Measurements from ENCODE around the gene ZMYND19. TPM values are rescaled to one million over a fixed set of nuclear protein-coding genes. Genes with fewer than 3 reads are reported as not detected.

Gene ZMYND19
- total RNA-seq, 1 donor from 2014 or later: 34.4 TPM

GRCh38 chr9:137581361-137582285 lies 8.7 kb downstream of the ZMYND19 start:
- Mint-ChIP-seq H3K4me3 (peak overlapping the region; percentile 46), H3K27ac (no peak overlapping the region), H3K27me3 (ENCODE audit: insufficient read depth, low read depth) (peaks cover 10% of the 10 kb centered on the region), H3K36me3 (peaks cover 21% of the 10 kb centered on the region), H3K9me3 (no peaks in the 10 kb centered on the region), H3K4me1 (peaks cover 18% of the 10 kb centered on the region)
- Histone ChIP-seq H3F3A (ENCODE audit: low read depth) (peaks cover 15% of the 10 kb centered on the region), H3K9me3 (ENCODE audit: low read depth) (no peaks in the 10 kb centered on the region), H3K4me3 (no peak overlapping the region), H2AFZ (replicated peaks) (no peak overlapping the region), H3K27me3 (no peaks in the 10 kb centered on the region), H3K79me2 (ENCODE audit: low read depth) (peaks cover 19% of the 10 kb centered on the region), H3K4me2 (no peak overlapping the region), H3K27ac (no peak overlapping the region), H3K4me1 (peaks cover 16% of the 10 kb centered on the region), H3K36me3 (no peaks in the 10 kb centered on the region), H3K9ac (no peak overlapping the region), H4K20me1 (ENCODE audit: low read depth) (peaks cover 53% of the 10 kb centered on the region)
- TF ChIP-seq EZH2 (IDR thresholded peaks at IDR 0.05) (no peak), CTCF (IDR thresholded peaks at IDR 0.05) (no peak)
- DNase-seq (ENCODE audit: low spot score): no peak

GRCh38 chr9:137580954-137581322 lies 9.4 kb downstream of the ZMYND19 start:
- Histone ChIP-seq H4K20me1 (ENCODE audit: low read depth) (peaks cover 60% of the 10 kb centered on the region), H3K36me3 (no peaks in the 10 kb centered on the region)
- peaks cover 20% of the 10 kb centered on the region for H3K36me3 Mint-ChIP-seq

GRCh38 chr9:137580209-137580953 lies 9.9 kb downstream of the ZMYND19 start:
- H3K79me2 ChIP-seq (ENCODE audit: low read depth): peaks cover 31% of the 10 kb centered on the region
- H3K9me3 Mint-ChIP-seq: no peaks in the 10 kb centered on the region
- H3K27me3 ChIP-seq: no peaks in the 10 kb centered on the region
- H3K27me3 Mint-ChIP-seq (ENCODE audit: insufficient read depth, low read depth): peaks cover 10% of the 10 kb centered on the region
- peaks cover 16% of the 10 kb centered on the region for H3K4me1 ChIP-seq
- no peaks in the 10 kb centered on the region for H3K9me3 ChIP-seq (ENCODE audit: low read depth)
- H4K20me1 ChIP-seq (ENCODE audit: low read depth): peaks cover 60% of the 10 kb centered on the region
- no peak overlapping the region for H3K27ac ChIP-seq
- no peak overlapping the region for H3K27ac Mint-ChIP-seq
- H2AFZ ChIP-seq (replicated peaks): no peak overlapping the region
- no peak overlapping the region for H3K4me2 ChIP-seq
- H3K4me3 ChIP-seq: no peak overlapping the region
- no peak for TF ChIP-seq EZH2phosphoT487 (IDR thresholded peaks at IDR 0.05)
- TF ChIP-seq CTCF (IDR thresholded peaks at IDR 0.05): no peak
- TF ChIP-seq EZH2 (IDR thresholded peaks at IDR 0.05): no peak
- H3K4me3 Mint-ChIP-seq: no peak overlapping the region
- peaks cover 24% of the 10 kb centered on the region for H3K36me3 Mint-ChIP-seq
- H3K36me3 ChIP-seq: no peaks in the 10 kb centered on the region
- peaks cover 15% of the 10 kb centered on the region for H3F3A ChIP-seq (ENCODE audit: low read depth)
- peaks cover 24% of the 10 kb centered on the region for H3K4me1 Mint-ChIP-seq
- DNase-seq (ENCODE audit: low spot score): no peak
- no peak overlapping the region for H3K9ac ChIP-seq

More at GRCh38 chr9:137580954-137581322, 9.4 kb downstream of the ZMYND19 start:
- H3K4me1 ChIP-seq: peaks cover 16% of the 10 kb centered on the region
- TF ChIP-seq EZH2phosphoT487 (IDR thresholded peaks at IDR 0.05): no peak
- no peak for TF ChIP-seq EZH2 (IDR thresholded peaks at IDR 0.05)
- TF ChIP-seq CTCF (IDR thresholded peaks at IDR 0.05): no peak
- H3K27me3 ChIP-seq: no peaks in the 10 kb centered on the region
- Mint-ChIP-seq H3K4me3 (no peak overlapping the region), H3K27ac (no peak overlapping the region), H3K4me1 (peaks cover 21% of the 10 kb centered on the region), H3K9me3 (no peaks in the 10 kb centered on the region), H3K27me3 (ENCODE audit: insufficient read depth, low read depth) (peaks cover 10% of the 10 kb centered on the region)
- H3K27ac ChIP-seq: no peak overlapping the region
- H3K79me2 ChIP-seq (ENCODE audit: low read depth): peaks cover 26% of the 10 kb centered on the region
- H3K4me2 ChIP-seq: no peak overlapping the region
- peaks cover 15% of the 10 kb centered on the region for H3F3A ChIP-seq (ENCODE audit: low read depth)
- H3K9me3 ChIP-seq (ENCODE audit: low read depth): no peaks in the 10 kb centered on the region
- no peak overlapping the region for H2AFZ ChIP-seq (replicated peaks)
- no peak for DNase-seq (ENCODE audit: low spot score)
- H3K4me3 ChIP-seq: no peak overlapping the region
- H3K9ac ChIP-seq: no peak overlapping the region
